Hepatocyte (in vitro differentiated cells): ENCODE data around the gene TTC34. TPM values are rescaled to one million over a fixed set of nuclear protein-coding genes. Genes with fewer than 3 reads are reported as not detected.

Source experiments
- DNase-seq: peaks from one replicate; pipeline ENCODE4 v3.0.0-alpha.2; 2016; ENCODE audit warnings: low spot score
- H2AFZ ChIP-seq: fragments of 200-600 bp; sonication (generic); 2 replicates; pipeline ENCODE4 v1.6.0; 2016; ENCODE audit warnings: antibody characterized with exemption, mild to moderate bottlenecking
- H3K27ac ChIP-seq: fragments of 200-600 bp; sonication (generic); 2 replicates; pipeline ENCODE4 v1.5.1; 2016; ENCODE audit warnings: mild to moderate bottlenecking
- H3K27me3 ChIP-seq: fragments of 200-600 bp; sonication (generic); 2 replicates; pipeline ENCODE4 v1.6.1; 2016
- H3K36me3 ChIP-seq: fragments of 200-600 bp; sonication (generic); replicated peaks from 2 replicates; pipeline ENCODE4 v1.5.1; 2016; ENCODE audit warnings: low read depth; ENCODE audit not compliant: insufficient read depth
- H3K4me1 ChIP-seq: fragments of 200-600 bp; sonication (generic); 2 replicates; pipeline ENCODE4 v1.5.1; 2016; ENCODE audit warnings: mild to moderate bottlenecking, moderate library complexity; ENCODE audit not compliant: insufficient read depth
- H3K4me2 ChIP-seq: fragments of 200-600 bp; sonication (generic); 2 replicates; pipeline ENCODE4 v1.6.0; 2016
- H3K4me3 ChIP-seq: fragments of 200-600 bp; sonication (generic); 2 replicates; pipeline ENCODE4 v1.5.1; 2016; ENCODE audit warnings: mild to moderate bottlenecking
- H3K79me2 ChIP-seq: fragments of 200-600 bp; sonication (generic); 2 replicates; pipeline ENCODE4 v1.6.0; 2017; ENCODE audit warnings: mild to moderate bottlenecking
- H3K9me2 ChIP-seq: fragments of 200-600 bp; sonication (generic); replicated peaks from 2 replicates; pipeline ENCODE4 v1.6.0; 2017; ENCODE audit warnings: mild to moderate bottlenecking; ENCODE audit not compliant: insufficient read depth
- H3K9me3 ChIP-seq: fragments of 200-600 bp; sonication (generic); 2 replicates; pipeline ENCODE4 v1.5.1; 2016; ENCODE audit warnings: low read depth, mild to moderate bottlenecking
- H4K20me1 ChIP-seq: fragments of 200-600 bp; sonication (generic); 2 replicates; pipeline ENCODE4 v1.6.0; 2016; ENCODE audit warnings: mild to moderate bottlenecking; ENCODE audit not compliant: insufficient read depth, poor library complexity, severe bottlenecking
- EZH2 ChIP-seq: fragments of 200-600 bp; sonication (generic); IDR thresholded peaks from 2 replicates; pipeline ENCODE4 v1.6.1; 2016; ENCODE audit warnings: antibody characterized with exemption, mild to moderate bottlenecking, borderline replicate concordance
- EZH2phosphoT487 ChIP-seq: fragments of 200-600 bp; sonication (generic); IDR thresholded peaks from one replicate; pipeline ENCODE4 v1.6.1; 2018; ENCODE audit warnings: antibody characterized with exemption, mild to moderate bottlenecking, low read depth, moderate library complexity; ENCODE audit not compliant: unreplicated experiment, severe bottlenecking
- WGBS: methylation state at CpG from one replicate; pipeline ENCODE4 v1.1.6; 2016; ENCODE audit warnings: low lambda C conversion rate; ENCODE audit errors: missing lambda C conversion rate; 5-methylcytosine and 5-hydroxymethylcytosine counted together
- polyA plus RNA-seq: library from polyadenylated mRNA; unstranded; fragments of >200 nt; fragmentation: Nextera tagmentation; extraction: Ambion mirVana; gene quantifications from 2 replicates; pipeline ENCODE4 v1.2.1, GENCODE V29; 2016
- total RNA-seq: library from RNA; depleted of rRNA; stranded (reverse); fragments of >200 nt; gene quantifications from 2 replicates; pipeline ENCODE4 v1.2.3, GENCODE V29; 2014
- TF ChIP-seq, protein P1 (sequence below): fragments of 200-600 bp; sonication (generic); IDR thresholded peaks from 2 replicates; pipeline ENCODE4 v1.5.1; 2016; ENCODE audit warnings: antibody characterized with exemption, mild to moderate bottlenecking; ENCODE audit not compliant: poor library complexity

The TTC34 gene
- total and polyA plus RNA-seq, 2 experiments from 2014 or later: 0.13 to 0.33 TPM

DNA sequence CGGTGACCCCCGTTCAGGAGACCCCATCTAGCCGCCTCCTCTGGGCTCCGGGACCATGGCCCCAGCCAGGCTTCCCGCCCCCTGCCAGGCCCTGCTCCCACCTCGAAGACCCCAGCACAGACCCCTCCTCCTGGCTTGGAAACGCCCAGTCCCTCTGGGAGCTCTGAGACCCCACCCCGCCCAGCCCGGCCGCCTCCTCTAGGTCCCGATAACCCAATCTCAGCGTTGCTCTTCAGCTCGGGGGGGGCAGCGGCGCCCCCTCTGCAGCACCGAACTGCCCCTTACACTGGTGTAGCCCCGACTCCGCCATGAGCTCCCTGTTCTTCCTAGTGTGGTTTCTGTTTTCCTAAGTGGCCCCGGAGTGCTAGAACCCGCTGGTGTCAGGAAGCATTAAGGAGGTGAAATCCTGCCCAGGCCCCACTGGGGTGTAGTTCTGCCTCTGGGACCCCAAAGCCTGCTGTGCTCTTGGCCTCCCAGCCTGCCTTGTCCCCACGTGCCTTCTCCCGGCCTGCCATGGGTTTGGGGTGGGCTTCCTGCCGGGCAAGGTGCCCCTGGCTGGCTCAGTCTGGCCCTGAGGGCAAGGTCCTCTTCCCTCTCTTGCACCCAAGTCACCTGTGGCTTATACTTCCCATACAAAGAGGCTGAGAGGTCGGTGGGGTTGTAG lies 157.9 kb downstream of the TTC34 start:
- H2AFZ ChIP-seq: peak overlapping the region; percentile 57
- peaks cover 15% of the 10 kb centered on the region for H3K79me2 ChIP-seq
- H3K4me3 ChIP-seq: no peak overlapping the region
- H3K36me3 ChIP-seq: no peaks in the 10 kb centered on the region
- no peak for DNase-seq
- TF ChIP-seq, protein P1, sequence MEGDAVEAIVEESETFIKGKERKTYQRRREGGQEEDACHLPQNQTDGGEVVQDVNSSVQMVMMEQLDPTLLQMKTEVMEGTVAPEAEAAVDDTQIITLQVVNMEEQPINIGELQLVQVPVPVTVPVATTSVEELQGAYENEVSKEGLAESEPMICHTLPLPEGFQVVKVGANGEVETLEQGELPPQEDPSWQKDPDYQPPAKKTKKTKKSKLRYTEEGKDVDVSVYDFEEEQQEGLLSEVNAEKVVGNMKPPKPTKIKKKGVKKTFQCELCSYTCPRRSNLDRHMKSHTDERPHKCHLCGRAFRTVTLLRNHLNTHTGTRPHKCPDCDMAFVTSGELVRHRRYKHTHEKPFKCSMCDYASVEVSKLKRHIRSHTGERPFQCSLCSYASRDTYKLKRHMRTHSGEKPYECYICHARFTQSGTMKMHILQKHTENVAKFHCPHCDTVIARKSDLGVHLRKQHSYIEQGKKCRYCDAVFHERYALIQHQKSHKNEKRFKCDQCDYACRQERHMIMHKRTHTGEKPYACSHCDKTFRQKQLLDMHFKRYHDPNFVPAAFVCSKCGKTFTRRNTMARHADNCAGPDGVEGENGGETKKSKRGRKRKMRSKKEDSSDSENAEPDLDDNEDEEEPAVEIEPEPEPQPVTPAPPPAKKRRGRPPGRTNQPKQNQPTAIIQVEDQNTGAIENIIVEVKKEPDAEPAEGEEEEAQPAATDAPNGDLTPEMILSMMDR: no peak
- TF ChIP-seq EZH2phosphoT487 (no peak), EZH2 (no peak)
- no peaks in the 10 kb centered on the region for H3K9me2 ChIP-seq
- H3K9me3 ChIP-seq: no peaks in the 10 kb centered on the region
- H3K27me3 ChIP-seq: no peaks in the 10 kb centered on the region
- peak overlapping the region; percentile 99 for H3K4me2 ChIP-seq
- no peak overlapping the region for H3K27ac ChIP-seq
- peaks cover 15% of the 10 kb centered on the region for H3K4me1 ChIP-seq
- 21% methylated on average over 14 of the region's 24 CpGs for WGBS
- no peaks in the 10 kb centered on the region for H4K20me1 ChIP-seq

DNA sequence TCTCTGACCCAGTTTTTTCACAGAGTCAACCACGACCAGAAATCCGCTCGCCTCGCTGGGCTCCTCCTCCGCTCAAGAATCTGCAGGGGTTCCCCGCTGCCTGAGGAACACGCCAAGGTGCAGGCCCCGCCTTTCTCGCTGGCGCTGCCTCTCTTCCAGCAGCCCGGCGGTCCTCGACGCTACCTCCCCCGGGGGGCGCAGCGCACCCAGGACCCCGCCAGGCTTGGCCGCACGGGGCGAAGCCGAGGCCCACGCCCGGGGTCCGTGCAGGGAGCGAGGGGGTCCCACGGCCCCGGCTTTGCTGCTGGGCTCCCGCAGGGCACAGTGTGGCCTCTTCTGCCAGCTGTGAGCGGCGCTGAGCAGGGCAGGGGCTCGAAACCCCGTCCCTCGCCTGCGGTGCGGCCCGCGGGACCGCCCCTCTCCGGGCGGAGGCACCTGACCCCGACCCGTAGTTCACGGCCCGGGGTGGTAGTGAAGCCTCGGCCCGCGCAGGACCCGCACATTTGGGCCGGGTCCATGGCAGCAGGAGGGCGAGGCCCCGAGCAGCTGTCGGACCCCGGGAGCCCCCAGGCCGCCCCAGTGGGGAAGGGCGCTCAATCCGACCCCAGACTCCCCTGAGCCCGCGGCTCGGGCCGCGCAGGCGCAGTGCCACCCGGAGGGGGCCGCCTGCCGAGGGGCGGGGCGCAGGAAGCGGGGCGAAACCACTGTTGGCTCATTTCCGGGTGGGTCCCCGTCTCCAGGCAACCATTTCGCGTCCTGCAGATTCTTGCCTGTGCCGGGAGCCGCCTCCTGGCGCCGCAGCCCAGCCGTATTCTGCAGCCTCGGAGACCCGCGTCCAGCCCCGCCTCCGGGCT lies 158.7 kb downstream of the TTC34 start:
- under 1% methylated on average over 61 of the region's 84 CpGs for WGBS
- TF ChIP-seq, protein P1: peak; percentile 9
- TF ChIP-seq EZH2phosphoT487 (no peak), EZH2 (no peak)
- Histone ChIP-seq H3K36me3 (no peaks in the 10 kb centered on the region), H3K4me1 (peaks cover 15% of the 10 kb centered on the region), H3K9me3 (no peaks in the 10 kb centered on the region), H3K27ac (peak overlapping the region; percentile 86), H3K4me2 (peak overlapping the region; percentile 99), H3K27me3 (peaks cover 2% of the 10 kb centered on the region), H3K4me3 (peak overlapping the region; percentile 89), H2AFZ (peak overlapping the region; percentile 90), H4K20me1 (no peaks in the 10 kb centered on the region), H3K9me2 (no peaks in the 10 kb centered on the region), H3K79me2 (peaks cover 15% of the 10 kb centered on the region)
- DNase-seq: peak; percentile 95

DNA sequence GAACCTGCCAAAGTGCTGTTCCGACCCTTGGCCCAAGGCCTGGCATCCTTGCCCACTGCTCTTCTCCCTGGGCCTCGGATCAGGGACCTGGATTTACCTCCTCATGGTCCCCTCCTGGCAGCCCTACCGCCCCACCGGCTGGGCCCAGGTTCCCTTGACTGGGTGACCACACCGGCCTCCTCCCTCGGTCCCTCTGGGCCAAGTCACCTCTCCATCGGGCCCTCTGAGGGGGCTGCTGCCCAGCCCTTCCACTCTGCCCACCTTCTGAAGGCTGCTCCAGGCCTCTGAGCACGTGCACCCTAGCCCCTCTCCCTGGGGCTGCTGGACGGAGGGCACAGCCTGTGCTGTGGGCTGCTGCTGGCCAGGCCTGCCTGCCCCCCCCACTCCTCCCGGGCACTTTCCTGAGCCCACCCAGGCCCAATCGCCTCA lies 159.3 kb downstream of the TTC34 start:
- no peaks in the 10 kb centered on the region for H4K20me1 ChIP-seq
- H3K36me3 ChIP-seq: no peaks in the 10 kb centered on the region
- H3K4me2 ChIP-seq: peak overlapping the region; percentile 99
- peak overlapping the region; percentile 86 for H3K27ac ChIP-seq
- no peaks in the 10 kb centered on the region for H3K9me3 ChIP-seq
- peaks cover 19% of the 10 kb centered on the region for H3K4me1 ChIP-seq
- TF ChIP-seq, protein P1: no peak
- TF ChIP-seq EZH2phosphoT487: no peak
- TF ChIP-seq EZH2: no peak
- peaks cover 3% of the 10 kb centered on the region for H3K27me3 ChIP-seq
- H3K4me3 ChIP-seq: peak overlapping the region; percentile 89
- peaks cover 15% of the 10 kb centered on the region for H3K79me2 ChIP-seq
- H3K9me2 ChIP-seq: no peaks in the 10 kb centered on the region
- DNase-seq: peak; percentile 9
- peak overlapping the region; percentile 90 for H2AFZ ChIP-seq
- WGBS: 59% methylated on average over 9 of the region's 11 CpGs
